CD4-positive, alpha-beta T cell treated with Interleukin-17A for 4 hours (primary cell): ENCODE data around the gene FAM83F.
A peak's percentile ranks its signal among the peaks of the same experiment; 100 is the strongest.

Source experiments
- DNase-seq: peaks from one replicate; pipeline ENCODE4 v3.0.0-alpha.2; 2020; ENCODE audit warnings: mixed read lengths

The FAM83F gene

DNA sequence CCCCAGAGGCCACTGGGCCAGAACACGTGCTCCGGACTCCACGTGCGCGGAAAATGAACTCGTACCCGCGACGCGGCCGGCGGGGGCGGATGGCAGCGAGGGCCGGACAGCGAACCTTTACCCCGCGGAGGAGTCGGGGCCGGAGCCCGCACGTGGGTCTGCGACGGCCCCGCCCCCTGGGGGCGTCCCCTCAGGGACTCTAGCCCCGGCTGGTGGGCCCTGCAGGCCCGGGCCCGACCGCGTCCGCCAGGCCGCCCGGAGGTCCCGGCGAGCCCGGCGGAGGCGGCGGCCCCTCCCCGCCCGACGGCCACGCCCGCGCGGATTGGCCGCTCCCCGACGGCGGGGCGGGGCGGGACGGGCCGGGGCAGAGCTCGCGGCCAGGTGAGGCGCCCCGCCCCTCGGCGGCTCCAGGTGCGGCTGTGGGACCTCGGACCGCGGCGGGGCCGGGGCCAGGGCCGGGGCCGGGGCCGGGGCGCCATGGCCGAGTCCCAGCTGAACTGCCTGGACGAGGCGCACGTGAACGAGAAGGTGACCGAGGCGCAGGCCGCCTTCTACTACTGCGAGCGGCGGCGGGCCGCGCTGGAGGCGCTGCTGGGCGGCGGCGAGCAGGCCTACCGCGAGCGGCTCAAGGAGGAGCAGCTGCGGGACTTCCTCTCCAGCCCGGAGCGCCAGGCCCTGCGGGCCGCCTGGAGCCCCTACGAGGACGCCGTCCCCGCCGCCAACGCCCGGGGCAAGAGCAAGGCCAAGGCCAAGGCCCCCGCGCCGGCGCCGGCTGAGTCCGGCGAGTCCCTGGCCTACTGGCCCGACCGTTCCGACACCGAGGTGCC is at the start of gene FAM83F:
Gene FAM83F, plus strand, starts transcription at position 389 of the 827 bp plus-strand sequence. Its CDS starts 89 bp downstream, at position 478.
- DNase-seq = peak; percentile 59

DNA sequence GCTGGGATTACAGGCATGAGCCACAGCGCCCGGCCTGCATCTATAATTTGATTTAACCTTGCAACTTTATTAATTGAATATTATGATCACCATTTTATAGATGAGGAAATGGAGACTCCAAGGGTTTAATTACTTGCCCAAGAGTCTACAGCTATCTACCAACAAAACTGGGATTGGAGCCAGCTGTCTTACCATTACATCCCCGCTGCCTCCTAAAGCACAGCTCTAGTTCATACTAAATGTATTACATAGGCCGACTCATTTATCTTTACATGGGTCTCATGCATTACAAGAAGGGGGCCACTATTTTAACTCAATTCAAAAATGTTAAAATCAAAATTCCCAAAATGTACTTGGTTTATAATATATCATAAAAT is 48.6 kb upstream of the FAM83F start:
- DNase-seq = no peak

DNA sequence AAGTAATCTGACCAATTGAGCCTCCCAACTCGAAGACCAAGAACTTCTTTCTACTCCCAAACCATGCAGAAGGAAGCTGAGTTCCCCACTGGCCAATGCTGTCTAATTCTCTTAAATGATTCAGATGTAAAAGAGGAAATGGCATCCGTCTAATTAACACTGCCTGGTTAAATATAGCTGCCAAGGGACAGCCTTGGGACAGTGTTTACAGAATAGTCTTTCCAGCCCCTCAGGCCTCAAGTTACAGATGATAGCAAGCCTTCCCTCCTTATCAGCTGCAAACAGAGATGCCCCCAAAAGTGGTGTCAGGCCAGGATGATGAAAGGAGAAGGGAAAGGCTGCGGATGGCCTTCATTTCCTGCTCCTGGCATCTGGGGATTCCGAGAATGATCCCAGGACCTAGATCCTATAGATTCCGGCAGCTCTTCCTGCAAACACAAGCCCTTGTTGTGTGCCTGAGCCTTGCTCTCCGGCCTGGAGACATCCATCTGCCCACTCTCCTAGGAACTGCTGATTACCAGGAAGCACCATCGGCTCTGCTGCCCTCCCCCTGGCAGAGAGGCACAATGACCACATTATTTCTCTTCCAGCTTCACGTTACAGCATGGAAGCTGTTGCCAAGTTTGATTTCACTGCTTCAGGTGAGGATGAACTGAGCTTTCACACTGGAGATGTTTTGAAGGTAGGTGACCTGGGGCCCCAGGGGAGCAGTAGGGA is 48.1 kb upstream of the FAM83F start:
- peak; percentile 28 for DNase-seq

- no peak for DNase-seq
Observed at GRCh38 chr22:39947220-39948216, 47.2 kb upstream of the FAM83F start.

GRCh38 chr22:39949964-39950737 is 44.6 kb upstream of the FAM83F start:
- DNase-seq = no peak

GRCh38 chr22:39951603-39952293 is 43.0 kb upstream of the FAM83F start:
- DNase-seq = peak; percentile 70

DNA sequence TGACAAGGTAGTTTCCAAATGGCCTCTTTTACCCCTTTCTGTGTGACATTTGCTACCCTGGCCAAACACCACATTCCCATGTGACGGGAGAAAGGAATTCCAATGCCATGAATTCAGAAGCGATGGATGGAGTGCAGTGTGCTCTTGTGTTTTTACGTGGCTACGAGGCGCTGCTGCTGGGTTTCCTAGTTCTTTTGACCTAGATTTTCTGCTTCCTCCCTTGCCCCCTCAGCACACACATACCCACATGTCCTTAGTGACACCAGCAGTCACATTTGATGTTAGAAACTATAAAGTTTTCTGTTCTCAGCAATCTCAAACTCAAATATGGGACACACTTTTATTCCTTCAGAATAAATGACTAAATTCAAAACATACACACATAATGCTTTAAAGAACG is 42.4 kb upstream of the FAM83F start:
- DNase-seq = peak; percentile 50

- DNase-seq = no peak
Observed at GRCh38 chr22:39953101-39953500, 41.7 kb upstream of the FAM83F start.

GRCh38 chr22:39954584-39955055 is 40.1 kb upstream of the FAM83F start:
- DNase-seq = peak; percentile 34

DNA sequence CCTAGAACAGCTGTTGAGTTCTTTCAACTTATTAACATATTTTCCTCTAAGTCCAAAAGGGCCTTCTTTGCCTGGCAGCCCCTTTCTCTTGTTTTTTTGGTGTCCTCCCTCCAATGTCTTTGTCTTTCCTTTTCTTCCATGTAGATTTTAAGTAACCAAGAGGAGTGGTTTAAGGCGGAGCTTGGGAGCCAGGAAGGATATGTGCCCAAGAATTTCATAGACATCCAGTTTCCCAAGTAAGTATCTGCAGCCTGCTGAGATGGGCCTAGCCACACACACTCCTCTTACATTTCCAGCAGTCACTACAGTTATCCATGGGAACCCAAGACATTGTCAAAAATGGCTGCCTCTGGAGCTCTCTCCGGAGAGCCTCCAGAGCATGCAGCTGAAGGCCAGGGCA is 39.1 kb upstream of the FAM83F start:
- DNase-seq = no peak

GRCh38 chr22:39956932-39957664 is 37.7 kb upstream of the FAM83F start:
- no peak for DNase-seq

- DNase-seq = no peak
Observed at GRCh38 chr22:39958009-39958711, 36.6 kb upstream of the FAM83F start.

DNA sequence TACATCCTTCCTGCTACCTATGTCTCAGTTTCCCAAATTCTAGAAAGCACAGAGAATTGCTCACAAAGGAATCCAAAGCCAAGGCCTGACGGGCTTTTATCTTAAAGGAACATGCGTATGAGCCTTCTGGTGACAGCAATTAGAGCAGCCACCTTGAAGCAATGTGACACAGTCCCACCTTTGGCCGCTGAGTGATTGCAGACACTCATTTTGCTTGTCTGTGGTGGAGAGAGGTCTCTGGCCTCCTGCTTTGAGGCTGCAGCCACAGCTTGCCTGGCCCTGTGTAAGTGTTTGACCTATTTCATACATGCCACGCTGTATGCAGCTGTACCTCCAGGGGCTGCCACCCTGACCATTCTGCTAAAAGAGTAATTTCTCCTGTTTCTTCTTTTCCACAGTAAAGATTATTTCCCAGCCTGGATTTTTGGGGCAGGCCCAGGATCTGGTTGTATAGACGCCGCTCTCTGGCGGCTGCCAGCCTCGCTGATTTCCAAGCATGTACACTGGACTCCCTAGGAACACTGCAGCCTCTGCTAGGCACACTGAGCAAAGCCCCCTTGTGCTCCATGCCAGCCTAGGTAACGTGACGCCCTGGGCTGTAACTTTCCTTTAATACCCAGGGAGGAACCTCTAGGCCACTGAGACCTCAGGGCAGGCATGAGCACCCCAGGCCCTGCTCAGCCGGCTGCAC is 35.7 kb upstream of the FAM83F start:
- no peak for DNase-seq

DNA sequence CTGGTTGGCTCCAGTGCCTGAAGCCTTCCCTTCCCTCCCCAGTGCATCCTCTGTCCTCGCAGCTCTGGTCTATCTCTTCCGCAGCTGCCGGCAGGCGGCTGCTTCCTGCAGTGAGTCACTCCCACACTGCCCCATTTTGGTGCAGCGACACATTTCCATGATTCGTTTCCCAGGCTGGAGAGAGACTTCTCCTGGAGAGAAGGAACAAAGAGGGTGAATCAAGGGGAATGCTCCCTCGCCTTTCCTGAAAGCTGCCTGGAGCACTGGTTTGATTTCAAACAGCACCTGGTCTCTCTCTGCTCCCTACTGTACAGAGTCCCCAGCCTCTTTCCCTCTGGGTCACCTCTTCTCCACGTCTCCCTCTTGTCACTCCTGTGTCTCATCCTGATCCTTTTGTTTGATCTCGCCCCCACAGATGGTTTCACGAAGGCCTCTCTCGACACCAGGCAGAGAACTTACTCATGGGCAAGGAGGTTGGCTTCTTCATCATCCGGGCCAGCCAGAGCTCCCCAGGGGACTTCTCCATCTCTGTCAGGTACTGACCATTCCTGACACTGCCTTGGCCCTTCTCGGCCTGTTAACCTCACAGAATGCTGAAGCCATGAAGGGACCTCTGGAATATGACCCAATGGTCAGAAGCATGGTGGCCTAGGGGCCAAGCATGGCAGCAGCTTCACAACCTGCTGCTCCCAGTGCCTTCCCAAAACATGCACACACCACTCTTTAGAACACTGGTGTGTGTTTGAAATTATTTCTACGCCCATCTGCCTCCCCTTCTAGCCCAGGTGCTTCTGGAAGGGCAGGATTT is 34.9 kb upstream of the FAM83F start, which contains the start of gene TMA7B:
Gene TMA7B, plus strand, starts transcription at position 758 of the 808 bp plus-strand sequence. CDS start 3,978 bp downstream, outside the sequence.
- DNase-seq = peak; percentile 74

GRCh38 chr22:39960791-39961746 is 33.7 kb upstream of the FAM83F start:
- DNase-seq = peak; percentile 72

DNA sequence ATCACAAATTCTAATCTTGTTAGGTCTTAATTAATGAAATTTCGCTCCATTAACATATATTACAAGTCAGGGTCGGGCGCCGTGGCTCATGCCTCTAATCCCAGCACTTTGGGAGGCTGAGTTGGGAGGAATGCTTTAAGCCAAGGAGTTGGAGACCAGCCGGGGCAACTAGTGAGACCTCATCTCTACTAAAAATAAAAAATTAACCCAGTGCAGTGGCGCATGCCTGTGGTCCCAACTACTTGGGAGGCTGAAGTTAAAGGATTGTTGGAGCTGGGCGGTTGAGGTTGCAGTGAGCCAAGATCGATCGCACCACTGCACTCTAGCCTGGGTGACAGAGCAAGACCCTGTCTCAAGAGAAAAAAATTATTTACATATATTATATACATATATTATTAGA is 32.7 kb upstream of the FAM83F start:
- DNase-seq = no peak

GRCh38 chr22:39965748-39966147 is 29.0 kb upstream of the FAM83F start:
- no peak for DNase-seq
